HG03469 (cell line): ENCODE data around the gene IDH3B.

ENCODE experiments used
- ATAC-seq: cut with Tn5 transposase; IDR thresholded peaks from one replicate; pipeline ENCODE4 v1.9.1; 2021; ENCODE audit warnings: mild to moderate bottlenecking, moderate library complexity, moderate number of reproducible peaks; ENCODE audit not compliant: unreplicated experiment

The IDH3B gene

GRCh38 chr20:2624190-2624589 is 39.8 kb downstream of the IDH3B start:
- no peak for ATAC-seq

- ATAC-seq, result no peak
Measured at GRCh38 chr20:2619961-2620595, 43.9 kb downstream of the IDH3B start.

GRCh38 chr20:2619337-2619736 is 44.7 kb downstream of the IDH3B start:
- no peak for ATAC-seq

GRCh38 chr20:2618815-2619214 is 45.2 kb downstream of the IDH3B start:
- ATAC-seq, result no peak

GRCh38 chr20:2617099-2617714 is 46.8 kb downstream of the IDH3B start:
- no peak for ATAC-seq

- no peak for ATAC-seq
Measured at GRCh38 chr20:2616634-2617033, 47.4 kb downstream of the IDH3B start.

GRCh38 chr20:2612073-2612472 is 51.9 kb downstream of the IDH3B start:
- ATAC-seq, result no peak

GRCh38 chr20:2610941-2611720 is 52.9 kb downstream of the IDH3B start:
- no peak for ATAC-seq

- no peak for ATAC-seq
Measured at GRCh38 chr20:2610326-2610725, 53.7 kb downstream of the IDH3B start.
